Measurements from ENCODE around the gene LYPD1. TPM values are rescaled to one million over a fixed set of nuclear protein-coding genes. Genes with fewer than 3 reads are reported as not detected.

LYPD1 gene
- total and polyA plus RNA-seq, 9 of the 15 experiments (the other 6 are each of a cell fraction or from before 2014, with no cell fraction given) = not detected

- TF ChIP-seq CHD7 (IDR thresholded peaks at IDR 0.05; ENCODE audit: low read depth, low read length) (no peak), MCM2 (IDR thresholded peaks at IDR 0.05; ENCODE audit: low read depth) (no peak), ZZZ3 (IDR thresholded peaks at IDR 0.05) (no peak), KLF10 (CRISPR knock-in tag; IDR thresholded peaks at IDR 0.05) (no peak), ZFP36 (IDR thresholded peaks at IDR 0.05; ENCODE audit: low read depth, low read length, partially characterized antibody) (no peak), ZNF12 (CRISPR knock-in tag; IDR thresholded peaks at IDR 0.05) (no peak), ETS2 (tag; IDR thresholded peaks at IDR 0.05; ENCODE audit: borderline replicate concordance, poor library complexity, severe bottlenecking) (no peak)
These were observed 33.4 kb upstream of the LYPD1 start (continued) for GRCh38 chr2:132703396-132703795.
